Muscle layer of colon (tissue), 2 donors: ENCODE data around the gene DHFR.
"Not testable (repeated sequence)": the region's sequence is repeated elsewhere in the genome, so short reads cannot be mapped to it uniquely, and the experiment has no call there.

Source experiments
- H3K27ac ChIP-seq: one replicate; pipeline ENCODE4 v1.7.0; 2013; ENCODE audit warnings: low read depth, mild to moderate bottlenecking, low read length, moderate library complexity
- H3K27me3 ChIP-seq, 2 donors: one replicate each; pipeline ENCODE4 v1.7.0; 2013; ENCODE audit warnings: low read length in 2 of 2, mild to moderate bottlenecking in 2 of 2; ENCODE audit not compliant: insufficient read depth in 2 of 2, control insufficient read depth in 1 of 2
- H3K36me3 ChIP-seq: one replicate; pipeline ENCODE4 v1.7.0; 2013; ENCODE audit warnings: mild to moderate bottlenecking, low read length; ENCODE audit not compliant: insufficient read depth
- H3K4me1 ChIP-seq: one replicate; pipeline ENCODE4 v1.7.0; 2013; ENCODE audit warnings: mild to moderate bottlenecking, low read length; ENCODE audit not compliant: insufficient read depth
- H3K4me3 ChIP-seq, 2 donors: one replicate each; pipeline ENCODE4 v1.7.0; 2013; ENCODE audit warnings: low read length in 2 of 2, low read depth in 1 of 2, mild to moderate bottlenecking in 1 of 2, moderate library complexity in 1 of 2
- H3K9ac ChIP-seq: one replicate; pipeline ENCODE4 v1.7.0; 2013; ENCODE audit warnings: low read length
- H3K9me3 ChIP-seq: one replicate; pipeline ENCODE4 v1.7.0; 2013; ENCODE audit warnings: mild to moderate bottlenecking, low read length
- donor health status: abdominal sarcoma.
- donor health status: Adenocarcinoma of cecum.

Gene DHFR

GRCh38 chr5:80592105-80592504, 62.7 kb downstream of the DHFR start:
- no peaks in the 10 kb centered on the region for H3K4me1 ChIP-seq
- no peaks in the 10 kb centered on the region for H3K27me3 ChIP-seq
- H3K4me3 ChIP-seq, result no peak overlapping the region
- H3K36me3 ChIP-seq, result no peaks in the 10 kb centered on the region
- H3K27ac ChIP-seq, result no peak overlapping the region
- no peak overlapping the region for H3K9ac ChIP-seq
- no peaks in the 10 kb centered on the region for H3K9me3 ChIP-seq

DNA sequence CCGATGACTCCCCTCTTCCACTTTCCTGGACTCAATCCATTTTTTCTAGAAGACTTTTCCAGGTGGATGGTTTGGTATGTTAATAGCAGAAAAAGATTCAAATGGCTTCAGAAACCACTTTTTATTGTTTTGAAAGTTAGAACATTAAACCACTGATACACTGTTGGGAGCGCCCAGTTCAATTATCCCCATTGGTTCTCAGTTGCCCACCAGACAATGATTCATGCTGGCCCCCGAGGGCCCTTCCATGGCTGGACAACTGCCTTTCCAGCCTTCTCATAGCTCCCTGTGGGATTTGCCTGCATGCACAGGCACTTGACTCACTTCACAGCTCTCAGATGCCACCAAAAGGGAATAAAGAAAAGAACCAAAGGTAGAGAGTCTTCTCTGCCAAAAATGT, 63.4 kb downstream of the DHFR start:
- no peaks in the 10 kb centered on the region for H3K27me3 ChIP-seq
- H3K4me3 ChIP-seq, result no peak overlapping the region
- H3K4me1 ChIP-seq, result no peaks in the 10 kb centered on the region
- H3K9ac ChIP-seq, result no peak overlapping the region
- H3K27ac ChIP-seq, result no peak overlapping the region
- no peaks in the 10 kb centered on the region for H3K9me3 ChIP-seq
- no peaks in the 10 kb centered on the region for H3K36me3 ChIP-seq

DNA sequence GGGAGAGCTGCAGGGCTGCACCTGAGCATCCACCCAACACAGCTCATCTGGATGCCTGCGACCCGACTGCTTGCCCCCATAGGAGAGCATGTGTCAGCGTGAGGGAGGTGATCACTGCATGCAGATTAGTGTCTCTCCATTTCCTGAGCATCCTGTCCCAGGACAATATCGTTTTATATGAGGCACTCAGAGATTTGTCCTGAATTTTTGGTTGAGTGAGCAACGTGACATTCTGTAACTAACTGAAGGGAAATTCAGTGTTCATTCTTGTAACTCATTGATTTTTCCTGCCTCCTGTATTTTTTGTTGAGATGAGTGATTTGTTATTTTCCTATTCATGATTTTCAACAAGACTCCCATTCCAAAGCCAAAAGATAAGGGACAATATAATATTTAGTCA, 64.0 kb downstream of the DHFR start:
- Histone ChIP-seq H3K4me1 (no peaks in the 10 kb centered on the region), H3K4me3 (no peak overlapping the region), H3K27me3 (no peaks in the 10 kb centered on the region), H3K9ac (no peak overlapping the region), H3K27ac (no peak overlapping the region), H3K9me3 (no peaks in the 10 kb centered on the region), H3K36me3 (no peaks in the 10 kb centered on the region)

GRCh38 chr5:80588858-80589540, 65.8 kb downstream of the DHFR start:
- no peaks in the 10 kb centered on the region for H3K4me1 ChIP-seq
- H3K9ac ChIP-seq, result no peak overlapping the region
- no peaks in the 10 kb centered on the region for H3K9me3 ChIP-seq
- H3K4me3 ChIP-seq, result no peak overlapping the region
- H3K27me3 ChIP-seq, result no peaks in the 10 kb centered on the region
- no peaks in the 10 kb centered on the region for H3K36me3 ChIP-seq
- H3K27ac ChIP-seq, result no peak overlapping the region

- no peaks in the 10 kb centered on the region for H3K9me3 ChIP-seq
- H3K4me3 ChIP-seq, result no peak overlapping the region
- H3K36me3 ChIP-seq, result no peaks in the 10 kb centered on the region
- no peak overlapping the region for H3K9ac ChIP-seq
- no peaks in the 10 kb centered on the region for H3K4me1 ChIP-seq
- no peaks in the 10 kb centered on the region for H3K27me3 ChIP-seq
- H3K27ac ChIP-seq, result no peak overlapping the region
Measured at GRCh38 chr5:80584770-80585169, 70.0 kb downstream of the DHFR start.

- H3K9me3 ChIP-seq, H3K27me3 ChIP-seq, H3K4me1 ChIP-seq, H3K36me3 ChIP-seq, H3K4me3 ChIP-seq, H3K9ac ChIP-seq, H3K27ac ChIP-seq: not testable (repeated sequence)
Measured at GRCh38 chr5:80580291-80580690, 74.5 kb downstream of the DHFR start.

- no peak overlapping the region for H3K4me3 ChIP-seq
- no peak overlapping the region for H3K27ac ChIP-seq
- H3K27me3 ChIP-seq, result no peaks in the 10 kb centered on the region
- H3K9me3 ChIP-seq, result no peaks in the 10 kb centered on the region
- H3K4me1 ChIP-seq, result no peaks in the 10 kb centered on the region
- H3K36me3 ChIP-seq, result no peaks in the 10 kb centered on the region
- H3K9ac ChIP-seq, result no peak overlapping the region
Measured at GRCh38 chr5:80579050-80579449, 75.7 kb downstream of the DHFR start.

GRCh38 chr5:80577707-80578106, 77.1 kb downstream of the DHFR start:
- H3K36me3 ChIP-seq, result no peaks in the 10 kb centered on the region
- H3K4me3 ChIP-seq, result no peak overlapping the region
- no peaks in the 10 kb centered on the region for H3K4me1 ChIP-seq
- no peaks in the 10 kb centered on the region for H3K27me3 ChIP-seq
- no peak overlapping the region for H3K9ac ChIP-seq
- H3K27ac ChIP-seq, result no peak overlapping the region
- no peaks in the 10 kb centered on the region for H3K9me3 ChIP-seq

DNA sequence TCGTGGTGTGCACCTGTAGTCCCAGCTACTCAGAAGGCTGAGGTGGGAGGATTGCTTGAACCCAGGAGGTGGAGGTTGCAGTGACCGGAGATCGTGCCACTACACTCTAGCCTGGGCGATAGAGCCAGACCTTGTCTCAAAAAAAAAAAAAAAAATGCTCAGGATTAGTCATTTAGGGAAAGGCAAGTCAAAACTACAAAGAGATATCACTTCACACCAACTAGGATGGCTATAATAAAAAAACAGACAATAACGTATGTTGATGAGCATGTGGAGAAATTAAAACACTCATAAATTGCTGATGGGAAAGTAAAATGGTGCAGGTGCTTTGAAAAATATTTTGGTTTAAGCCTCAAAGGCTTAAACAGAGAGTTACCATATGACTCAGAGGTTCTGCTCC, 78.4 kb downstream of the DHFR start:
- H3K27ac ChIP-seq, result no peak overlapping the region
- no peak overlapping the region for H3K9ac ChIP-seq
- H3K4me1 ChIP-seq, result no peaks in the 10 kb centered on the region
- H3K27me3 ChIP-seq, result no peaks in the 10 kb centered on the region
- no peak overlapping the region for H3K4me3 ChIP-seq
- no peaks in the 10 kb centered on the region for H3K36me3 ChIP-seq
- no peaks in the 10 kb centered on the region for H3K9me3 ChIP-seq
